ENCODE results near the gene SCAMP2. TPM values are rescaled to one million over a fixed set of nuclear protein-coding genes. Genes with fewer than 3 reads are reported as not detected.

SCAMP2 gene
- total and polyA plus RNA-seq, 10 donors = 34.7 to 129 (median 98.6) TPM

GRCh38 chr15:74799856-74800558, 73.2 kb downstream of the SCAMP2 start:
- peak overlapping the region in 1 of 8 donors; percentile 44 for H3K4me3 ChIP-seq
- H3K4me1 ChIP-seq = peaks cover 54 to 65% (median 61%) of the 10 kb centered on the region in 6 donors
- peak; percentile 97 for DNase-seq
- peak overlapping the region; percentile 48 to 99 (median 89) for H3K27ac ChIP-seq
- no peaks in the 10 kb centered on the region for H3K9me3 ChIP-seq
- peaks cover 0 to 100% (median 62%) of the 10 kb centered on the region in 6 donors for H3K36me3 ChIP-seq
- TF ChIP-seq POLR2A (IDR thresholded peaks at IDR 0.05) (no peak), CTCF (IDR thresholded peaks at IDR 0.05 in 8 of 11, conservative IDR thresholded peaks at IDR 0.05 in 3 of 11) (peak; percentile 98 to 99 (median 99)), POLR2AphosphoS5 (IDR thresholded peaks at IDR 0.05) (peak; percentile 82 to 87 (median 86))
- intact Hi-C loops (cut with DNase I; ENCODE audit: low total_unique reads) = loop anchor here (5.0 kb wide), 1 partner anchor 33 kb away; no protein-coding TSS in a partner anchor
- WGBS, 5 donors = 32 to 60% (median 35%) methylated on average over 10 to 18 of the region's 18 CpGs
- no peaks in the 10 kb centered on the region for H3K27me3 ChIP-seq (replicated peaks in 1 of 7)

GRCh38 chr15:74799255-74799855, 73.8 kb downstream of the SCAMP2 start:
- Histone ChIP-seq H3K4me1 (peaks cover 60 to 70% (median 67%) of the 10 kb centered on the region in 6 donors), H3K36me3 (peaks cover 0 to 100% (median 62%) of the 10 kb centered on the region in 6 donors), H3K27me3 (replicated peaks in 1 of 7) (no peaks in the 10 kb centered on the region), H3K4me3 (peak overlapping the region in 1 of 8 donors; percentile 44), H3K27ac (peak overlapping the region; percentile 48 to 99 (median 89)), H3K9me3 (no peaks in the 10 kb centered on the region)
- WGBS, 5 donors = 77 to 83% (median 79%) methylated on average over 16 of the region's 16 CpGs
- intact Hi-C loops (cut with DNase I; ENCODE audit: low total_unique reads) = no loop called here
- TF ChIP-seq POLR2A (IDR thresholded peaks at IDR 0.05) = no peak
- peak in 2 of 3 donors; percentile 8 to 17 for TF ChIP-seq POLR2AphosphoS5 (IDR thresholded peaks at IDR 0.05)
- peak; percentile 87 for DNase-seq

- Histone ChIP-seq H3K9me3 (no peaks in the 10 kb centered on the region), H3K27ac (peak overlapping the region; percentile 48 to 99 (median 89)), H3K4me3 (peak overlapping the region in 1 of 8 donors; percentile 44), H3K27me3 (replicated peaks in 1 of 7) (no peaks in the 10 kb centered on the region), H3K36me3 (peaks cover 0 to 95% (median 56%) of the 10 kb centered on the region in 6 donors), H3K4me1 (peaks cover 63 to 78% (median 73%) of the 10 kb centered on the region in 6 donors)
- intact Hi-C loops (cut with DNase I; ENCODE audit: low total_unique reads) = no loop called here
- TF ChIP-seq POLR2AphosphoS5 (IDR thresholded peaks at IDR 0.05) (peak; percentile 52 to 79 (median 68)), POLR2A (IDR thresholded peaks at IDR 0.05) (no peak), CTCF (IDR thresholded peaks at IDR 0.05 in 8 of 11, conservative IDR thresholded peaks at IDR 0.05 in 3 of 11) (peak in 7 of 11 experiments; percentile 8 to 38 (median 21))
- 65 to 83% (median 69%) methylated on average over 13 to 25 of the region's 25 CpGs for WGBS, 5 donors
- DNase-seq = peak; percentile 89
These were observed 74.5 kb downstream of the SCAMP2 start for GRCh38 chr15:74798388-74799254.

GRCh38 chr15:74795966-74796625, 77.1 kb downstream of the SCAMP2 start:
- H3K9me3 ChIP-seq = no peaks in the 10 kb centered on the region
- H3K27me3 ChIP-seq (replicated peaks in 1 of 7) = no peaks in the 10 kb centered on the region
- H3K27ac ChIP-seq = peak overlapping the region in 7 of 8 donors; percentile 24 to 99 (median 97)
- H3K36me3 ChIP-seq = peaks cover 0 to 91% (median 30%) of the 10 kb centered on the region in 6 donors
- H3K4me3 ChIP-seq = peak overlapping the region in 1 of 8 donors; percentile 11
- TF ChIP-seq POLR2AphosphoS5 (IDR thresholded peaks at IDR 0.05) (peak in 2 of 3 donors; percentile 23 to 61), POLR2A (IDR thresholded peaks at IDR 0.05) (no peak)
- H3K4me1 ChIP-seq = peaks cover 88 to 100% (median 98%) of the 10 kb centered on the region in 6 donors
- no peak for DNase-seq
- intact Hi-C loops (cut with DNase I; ENCODE audit: low total_unique reads) = no loop called here
- 71 to 75% (median 73%) methylated on average over 14 of the region's 14 CpGs for WGBS, 5 donors
